Measurements from ENCODE around the gene CD300LD.

Gene CD300LD

GRCh38 chr17:74547264-74547663 is 44.8 kb downstream of the CD300LD start:
- no peak for ATAC-seq
- no peak for TF ChIP-seq ESRRG (CRISPR knock-in tag; IDR thresholded peaks at IDR 0.05)
- no peak for TF ChIP-seq ZNF8 (CRISPR knock-in tag; IDR thresholded peaks at IDR 0.05)
- no peak for TF ChIP-seq PPARA (CRISPR knock-in tag; IDR thresholded peaks at IDR 0.05; ENCODE audit: borderline replicate concordance)
- no peak for TF ChIP-seq ZNF70 (CRISPR knock-in tag; IDR thresholded peaks at IDR 0.05)
- no peak for TF ChIP-seq RARB (CRISPR knock-in tag; IDR thresholded peaks at IDR 0.05)
- no peak for TF ChIP-seq TOX (CRISPR knock-in tag; IDR thresholded peaks at IDR 0.05; ENCODE audit: borderline replicate concordance)
- no peak for TF ChIP-seq CSDC2 (CRISPR knock-in tag; IDR thresholded peaks at IDR 0.05)
- no peak for TF ChIP-seq TCF4 (CRISPR knock-in tag; IDR thresholded peaks at IDR 0.05; ENCODE audit: borderline replicate concordance)

GRCh38 chr17:74546586-74546985 is 45.5 kb downstream of the CD300LD start:
- ATAC-seq = no peak
- TF ChIP-seq ZC3H10 (CRISPR knock-in tag; IDR thresholded peaks at IDR 0.05) = no peak
- no peak for TF ChIP-seq ISL1 (CRISPR knock-in tag; IDR thresholded peaks at IDR 0.05)
- no peak for TF ChIP-seq PPARA (CRISPR knock-in tag; IDR thresholded peaks at IDR 0.05; ENCODE audit: borderline replicate concordance)
- no peak for TF ChIP-seq TSHZ2 (CRISPR knock-in tag; IDR thresholded peaks at IDR 0.05)

GRCh38 chr17:74545843-74546230 is 46.2 kb downstream of the CD300LD start, which contains the start of gene CD300C:
Gene CD300C, minus strand, starts transcription at chr17:74546115. Its CDS starts 333 bp downstream, at chr17:74545782.
- no peak for ATAC-seq
- no peak for TF ChIP-seq SNAI2 (CRISPR knock-in tag; IDR thresholded peaks at IDR 0.05)
- no peak for TF ChIP-seq ZNF8 (CRISPR knock-in tag; IDR thresholded peaks at IDR 0.05)
- no peak for TF ChIP-seq OSR1 (CRISPR knock-in tag; IDR thresholded peaks at IDR 0.05)
- no peak for TF ChIP-seq RARB (CRISPR knock-in tag; IDR thresholded peaks at IDR 0.05)
- TF ChIP-seq ZFP30 (CRISPR knock-in tag; IDR thresholded peaks at IDR 0.05) = no peak
- TF ChIP-seq ZNF70 (CRISPR knock-in tag; IDR thresholded peaks at IDR 0.05) = no peak
- no peak for TF ChIP-seq ZNF565 (CRISPR knock-in tag; conservative IDR thresholded peaks at IDR 0.05; ENCODE audit: low read depth)
- TF ChIP-seq PPARA (CRISPR knock-in tag; IDR thresholded peaks at IDR 0.05; ENCODE audit: borderline replicate concordance) = no peak
- TF ChIP-seq TOX (CRISPR knock-in tag; IDR thresholded peaks at IDR 0.05; ENCODE audit: borderline replicate concordance) = no peak
- TF ChIP-seq ESRRG (CRISPR knock-in tag; IDR thresholded peaks at IDR 0.05) = no peak
- no peak for TF ChIP-seq PATZ1 (CRISPR knock-in tag; IDR thresholded peaks at IDR 0.05; ENCODE audit: borderline replicate concordance)
- no peak for TF ChIP-seq ZFP3 (CRISPR knock-in tag; IDR thresholded peaks at IDR 0.05)

GRCh38 chr17:74544991-74545842 is 46.9 kb downstream of the CD300LD start:
- TF ChIP-seq ZNF70 (CRISPR knock-in tag; IDR thresholded peaks at IDR 0.05) (no peak), ESRRG (CRISPR knock-in tag; IDR thresholded peaks at IDR 0.05) (no peak), ZFP30 (CRISPR knock-in tag; IDR thresholded peaks at IDR 0.05) (no peak), TOX (CRISPR knock-in tag; IDR thresholded peaks at IDR 0.05; ENCODE audit: borderline replicate concordance) (no peak), BACH2 (CRISPR knock-in tag; IDR thresholded peaks at IDR 0.05; ENCODE audit: borderline replicate concordance) (no peak), ZC3H10 (CRISPR knock-in tag; IDR thresholded peaks at IDR 0.05) (no peak), CSDC2 (CRISPR knock-in tag; IDR thresholded peaks at IDR 0.05) (no peak), ZNF565 (CRISPR knock-in tag; conservative IDR thresholded peaks at IDR 0.05; ENCODE audit: low read depth) (no peak), SNAI2 (CRISPR knock-in tag; IDR thresholded peaks at IDR 0.05) (no peak), RARB (CRISPR knock-in tag; IDR thresholded peaks at IDR 0.05) (no peak)
- no peak for ATAC-seq

GRCh38 chr17:74543891-74544760 is 48.0 kb downstream of the CD300LD start:
- no peak for ATAC-seq
- TF ChIP-seq CSRNP3 (CRISPR knock-in tag; IDR thresholded peaks at IDR 0.05) (no peak), BACH2 (CRISPR knock-in tag; IDR thresholded peaks at IDR 0.05; ENCODE audit: borderline replicate concordance) (no peak), ZNF565 (CRISPR knock-in tag; conservative IDR thresholded peaks at IDR 0.05; ENCODE audit: low read depth) (no peak), GLIS3 (CRISPR knock-in tag; IDR thresholded peaks at IDR 0.05) (no peak), ZC3H10 (CRISPR knock-in tag; IDR thresholded peaks at IDR 0.05) (no peak), ZFP30 (CRISPR knock-in tag; IDR thresholded peaks at IDR 0.05) (no peak)
